ENCODE data around the gene CRBN. TPM values are rescaled to one million over a fixed set of nuclear protein-coding genes. Genes with fewer than 3 reads are reported as not detected.

CRBN gene
- total RNA-seq, 1 donor from 2014 or later, result 43.6 TPM

DNA sequence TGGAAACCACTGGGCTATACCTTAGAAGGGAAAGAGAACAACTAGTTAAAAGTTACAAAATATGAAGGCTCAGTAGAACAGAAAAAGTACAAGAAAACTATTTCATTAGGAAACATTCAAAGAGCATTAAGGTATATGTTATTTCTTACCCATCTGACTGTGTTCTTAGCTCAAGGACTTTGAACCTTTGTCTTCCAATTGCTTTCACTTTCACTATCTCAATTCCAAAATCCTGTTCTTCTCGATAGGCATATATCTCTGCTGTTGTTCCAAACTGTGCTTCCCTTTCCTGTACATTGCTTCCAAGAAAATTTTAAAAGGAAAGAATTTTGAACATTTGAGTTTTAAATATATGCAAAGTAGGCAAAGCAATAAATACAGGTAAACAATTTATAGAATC, 6.9 kb downstream of the CRBN start:
- Mint-ChIP-seq H3K4me3 (no peak overlapping the region), H3K36me3 (peaks cover 23% of the 10 kb centered on the region), H3K4me1 (ENCODE audit: unreplicated experiment) (peaks cover 6% of the 10 kb centered on the region), H3K9me3 (no peaks in the 10 kb centered on the region), H3K27me3 (no peaks in the 10 kb centered on the region), H3K27ac (no peak overlapping the region)
- TF ChIP-seq, protein P1, sequence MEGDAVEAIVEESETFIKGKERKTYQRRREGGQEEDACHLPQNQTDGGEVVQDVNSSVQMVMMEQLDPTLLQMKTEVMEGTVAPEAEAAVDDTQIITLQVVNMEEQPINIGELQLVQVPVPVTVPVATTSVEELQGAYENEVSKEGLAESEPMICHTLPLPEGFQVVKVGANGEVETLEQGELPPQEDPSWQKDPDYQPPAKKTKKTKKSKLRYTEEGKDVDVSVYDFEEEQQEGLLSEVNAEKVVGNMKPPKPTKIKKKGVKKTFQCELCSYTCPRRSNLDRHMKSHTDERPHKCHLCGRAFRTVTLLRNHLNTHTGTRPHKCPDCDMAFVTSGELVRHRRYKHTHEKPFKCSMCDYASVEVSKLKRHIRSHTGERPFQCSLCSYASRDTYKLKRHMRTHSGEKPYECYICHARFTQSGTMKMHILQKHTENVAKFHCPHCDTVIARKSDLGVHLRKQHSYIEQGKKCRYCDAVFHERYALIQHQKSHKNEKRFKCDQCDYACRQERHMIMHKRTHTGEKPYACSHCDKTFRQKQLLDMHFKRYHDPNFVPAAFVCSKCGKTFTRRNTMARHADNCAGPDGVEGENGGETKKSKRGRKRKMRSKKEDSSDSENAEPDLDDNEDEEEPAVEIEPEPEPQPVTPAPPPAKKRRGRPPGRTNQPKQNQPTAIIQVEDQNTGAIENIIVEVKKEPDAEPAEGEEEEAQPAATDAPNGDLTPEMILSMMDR (conservative IDR thresholded peaks at IDR 0.05), result no peak
- DNase-seq (ENCODE audit: extremely low spot score, unreplicated experiment), result no peak

DNA sequence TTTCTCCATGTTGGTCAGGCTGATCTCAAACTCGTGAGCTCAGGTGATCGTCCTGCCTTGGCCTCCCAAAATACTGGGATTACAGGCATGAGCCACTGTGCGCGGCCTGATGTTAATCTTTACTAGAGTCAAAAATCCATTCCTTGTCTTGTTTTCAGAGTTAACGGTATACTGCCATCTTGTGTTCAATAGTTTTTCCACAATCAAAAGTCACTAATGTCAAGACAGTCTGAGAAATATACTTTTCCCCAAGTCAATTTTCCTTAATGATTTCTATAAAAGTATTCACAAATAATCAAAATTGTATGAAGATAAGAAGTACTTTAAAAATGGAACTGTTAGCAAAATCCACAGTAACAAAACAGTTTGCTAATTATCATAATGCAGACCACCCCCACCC, 8.5 kb downstream of the CRBN start:
- Mint-ChIP-seq H3K4me1 (ENCODE audit: unreplicated experiment) (no peaks in the 10 kb centered on the region), H3K27ac (no peak overlapping the region), H3K36me3 (peaks cover 34% of the 10 kb centered on the region), H3K9me3 (no peaks in the 10 kb centered on the region), H3K27me3 (no peaks in the 10 kb centered on the region), H3K4me3 (no peak overlapping the region)
- no peak for DNase-seq (ENCODE audit: extremely low spot score, unreplicated experiment)
- TF ChIP-seq, protein P1 (conservative IDR thresholded peaks at IDR 0.05), result peak; percentile 72

DNA sequence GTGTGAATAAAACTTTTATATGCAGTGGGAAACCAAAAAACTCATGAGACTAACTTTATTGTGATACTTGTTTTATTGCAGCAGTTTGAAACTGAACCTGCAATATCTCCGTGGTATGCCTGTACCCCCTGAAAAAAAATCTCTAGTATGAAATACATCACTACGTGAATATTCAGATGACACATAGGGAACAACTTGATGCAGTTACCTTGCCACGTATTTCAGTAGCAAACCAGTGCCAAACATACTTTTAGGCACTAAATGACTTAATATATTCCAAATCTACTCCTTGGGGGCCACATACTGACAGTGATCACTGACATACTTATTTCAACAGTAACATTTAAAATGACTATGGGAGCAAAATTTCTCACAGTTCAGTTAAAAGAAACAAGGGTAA, 13.8 kb downstream of the CRBN start:
- DNase-seq (ENCODE audit: extremely low spot score, unreplicated experiment), result no peak
- no peaks in the 10 kb centered on the region for H3K27me3 Mint-ChIP-seq
- H3K9me3 Mint-ChIP-seq, result no peaks in the 10 kb centered on the region
- no peak overlapping the region for H3K27ac Mint-ChIP-seq
- no peak overlapping the region for H3K4me3 Mint-ChIP-seq
- no peaks in the 10 kb centered on the region for H3K4me1 Mint-ChIP-seq (ENCODE audit: unreplicated experiment)
- TF ChIP-seq, protein P1 (conservative IDR thresholded peaks at IDR 0.05), result no peak
- H3K36me3 Mint-ChIP-seq, result peaks cover 42% of the 10 kb centered on the region

DNA sequence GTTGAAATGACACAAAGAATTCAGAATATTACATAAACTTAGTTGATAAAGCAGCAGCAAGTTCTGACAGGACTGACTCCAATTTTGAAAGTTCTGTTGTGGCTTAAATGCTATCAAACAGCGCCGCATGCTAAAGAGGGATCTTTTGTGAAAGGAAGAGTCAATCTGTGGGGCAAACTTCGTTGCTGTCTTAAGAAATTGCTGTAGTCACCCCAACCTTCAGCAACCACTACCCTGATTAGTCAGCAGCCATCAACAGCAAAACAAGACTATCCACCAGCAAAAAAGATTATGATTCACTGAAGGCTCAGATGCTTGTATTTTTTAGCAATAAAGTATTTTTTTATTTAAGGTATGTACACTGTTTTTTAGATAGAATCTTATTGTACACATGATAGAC, 14.2 kb downstream of the CRBN start:
- no peak overlapping the region for H3K27ac Mint-ChIP-seq
- H3K27me3 Mint-ChIP-seq, result no peaks in the 10 kb centered on the region
- no peak for DNase-seq (ENCODE audit: extremely low spot score, unreplicated experiment)
- no peak overlapping the region for H3K4me3 Mint-ChIP-seq
- no peaks in the 10 kb centered on the region for H3K4me1 Mint-ChIP-seq (ENCODE audit: unreplicated experiment)
- TF ChIP-seq, protein P1 (conservative IDR thresholded peaks at IDR 0.05), result no peak
- peaks cover 42% of the 10 kb centered on the region for H3K36me3 Mint-ChIP-seq
- no peaks in the 10 kb centered on the region for H3K9me3 Mint-ChIP-seq

DNA sequence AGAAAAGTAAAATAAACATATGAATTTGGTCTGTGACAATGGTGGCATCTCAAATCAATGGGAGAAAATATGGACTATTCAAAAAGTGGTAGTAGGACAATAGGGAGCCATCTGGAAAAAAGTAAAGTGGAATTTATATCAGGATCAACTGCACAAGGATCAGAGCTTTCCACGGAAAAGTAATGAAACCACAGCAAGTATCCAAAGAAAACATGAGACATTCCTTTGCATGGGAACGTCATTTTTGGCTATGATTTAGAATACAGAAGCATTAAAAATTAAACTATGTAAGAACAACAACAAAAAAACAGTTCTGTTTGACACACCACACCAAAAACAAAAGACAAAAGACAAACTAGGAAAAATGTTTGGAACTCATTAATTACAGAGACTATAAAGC, 18.7 kb downstream of the CRBN start:
- Mint-ChIP-seq H3K9me3 (no peaks in the 10 kb centered on the region), H3K4me3 (no peak overlapping the region), H3K27ac (no peak overlapping the region), H3K36me3 (peaks cover 32% of the 10 kb centered on the region), H3K4me1 (ENCODE audit: unreplicated experiment) (no peaks in the 10 kb centered on the region), H3K27me3 (no peaks in the 10 kb centered on the region)
- no peak for DNase-seq (ENCODE audit: extremely low spot score, unreplicated experiment)
- TF ChIP-seq, protein P1 (conservative IDR thresholded peaks at IDR 0.05), result no peak

DNA sequence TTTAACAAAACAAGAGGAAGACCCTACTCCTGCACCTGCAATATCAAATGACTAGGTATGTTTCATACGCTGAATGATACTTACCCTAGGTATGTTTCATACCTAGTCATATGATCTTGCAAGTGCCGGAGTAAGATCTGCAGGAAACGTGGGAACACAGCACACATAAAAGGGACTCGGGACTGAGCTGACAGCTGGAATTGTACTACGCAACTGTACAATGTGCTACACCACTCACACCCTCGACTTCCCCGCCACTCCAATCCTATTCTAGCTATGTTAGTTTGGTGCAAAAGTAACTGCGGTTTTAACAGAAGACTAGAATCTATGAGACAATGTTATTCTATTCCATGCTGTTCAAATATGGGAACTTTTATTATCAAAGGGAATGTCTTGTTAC, 22.0 kb downstream of the CRBN start:
- DNase-seq (ENCODE audit: extremely low spot score, unreplicated experiment), result no peak
- no peak overlapping the region for H3K27ac Mint-ChIP-seq
- TF ChIP-seq, protein P1 (conservative IDR thresholded peaks at IDR 0.05), result no peak
- no peaks in the 10 kb centered on the region for H3K27me3 Mint-ChIP-seq
- H3K9me3 Mint-ChIP-seq, result no peaks in the 10 kb centered on the region
- H3K4me3 Mint-ChIP-seq, result no peak overlapping the region
- peaks cover 21% of the 10 kb centered on the region for H3K36me3 Mint-ChIP-seq
- no peaks in the 10 kb centered on the region for H3K4me1 Mint-ChIP-seq (ENCODE audit: unreplicated experiment)

Data from type B pancreatic cell (in vitro differentiated cells).